Measurements from ENCODE around the gene GPSM3. TPM values are rescaled to one million over a fixed set of nuclear protein-coding genes. Genes with fewer than 3 reads are reported as not detected.

GPSM3 gene
- polyA plus RNA-seq, 1 donor (not counting 4 experiments of a cell fraction or from before 2014, with no cell fraction given) = 3.6 TPM

DNA sequence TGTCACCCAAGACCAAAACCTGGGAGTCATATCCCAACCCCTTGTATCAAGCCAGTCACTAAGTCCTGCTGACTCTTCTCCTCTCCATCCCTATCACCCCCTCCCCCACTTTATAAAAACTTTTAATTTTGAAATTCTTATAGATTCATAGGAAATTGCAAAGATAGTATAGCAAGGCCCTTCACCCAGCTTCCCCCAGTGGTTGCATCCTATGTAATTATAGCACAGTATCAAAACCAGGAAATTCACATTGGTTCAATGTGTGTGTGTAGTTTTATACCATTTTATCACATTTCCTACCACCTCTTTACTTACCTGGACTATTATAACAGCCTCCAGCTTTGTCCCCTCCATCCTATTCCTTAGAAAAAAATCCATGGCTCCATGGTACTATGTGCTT lies 34.4 kb downstream of the GPSM3 start:
- Histone ChIP-seq H3K9me3 (ENCODE audit: control insufficient read depth, low read depth, low read length) (no peaks in the 10 kb centered on the region), H3K9ac (ENCODE audit: control insufficient read depth, extremely low read depth, insufficient read depth, low read length) (no peak overlapping the region), H3K4me1 (ENCODE audit: control insufficient read depth, extremely low read depth, insufficient read depth, low read length) (peaks cover 11% of the 10 kb centered on the region), H3K9me1 (ENCODE audit: control insufficient read depth, extremely low read depth, insufficient read depth, low read length) (no peaks in the 10 kb centered on the region), H3K27ac (ENCODE audit: control insufficient read depth, insufficient read depth, low read length) (no peak overlapping the region), H3K4me3 (ENCODE audit: control insufficient read depth in 2 of 3, extremely low read depth in 1 of 3, insufficient read depth in 2 of 3, low read depth in 1 of 3, low read length in 3 of 3) (no peak overlapping the region), H3K36me3 (ENCODE audit: control insufficient read depth in 2 of 2, extremely low read depth in 1 of 2, insufficient read depth in 2 of 2, low read length in 2 of 2) (peaks cover 7 to 15% of the 10 kb centered on the region in 2 experiments), H2AFZ (ENCODE audit: control insufficient read depth, low read length) (no peak overlapping the region), H3K27me3 (ENCODE audit: control insufficient read depth, extremely low read depth, insufficient read depth, low read length) (no peaks in the 10 kb centered on the region), H3K79me2 (ENCODE audit: control insufficient read depth, insufficient read depth, low read length) (peaks cover 2% of the 10 kb centered on the region), H4K20me1 (ENCODE audit: control insufficient read depth, extremely low read depth, insufficient read depth, low read length) (no peaks in the 10 kb centered on the region), H3K4me2 (ENCODE audit: control insufficient read depth, extremely low read depth, insufficient read depth, low read depth, low read length) (no peak overlapping the region)
- TF ChIP-seq, protein P1, sequence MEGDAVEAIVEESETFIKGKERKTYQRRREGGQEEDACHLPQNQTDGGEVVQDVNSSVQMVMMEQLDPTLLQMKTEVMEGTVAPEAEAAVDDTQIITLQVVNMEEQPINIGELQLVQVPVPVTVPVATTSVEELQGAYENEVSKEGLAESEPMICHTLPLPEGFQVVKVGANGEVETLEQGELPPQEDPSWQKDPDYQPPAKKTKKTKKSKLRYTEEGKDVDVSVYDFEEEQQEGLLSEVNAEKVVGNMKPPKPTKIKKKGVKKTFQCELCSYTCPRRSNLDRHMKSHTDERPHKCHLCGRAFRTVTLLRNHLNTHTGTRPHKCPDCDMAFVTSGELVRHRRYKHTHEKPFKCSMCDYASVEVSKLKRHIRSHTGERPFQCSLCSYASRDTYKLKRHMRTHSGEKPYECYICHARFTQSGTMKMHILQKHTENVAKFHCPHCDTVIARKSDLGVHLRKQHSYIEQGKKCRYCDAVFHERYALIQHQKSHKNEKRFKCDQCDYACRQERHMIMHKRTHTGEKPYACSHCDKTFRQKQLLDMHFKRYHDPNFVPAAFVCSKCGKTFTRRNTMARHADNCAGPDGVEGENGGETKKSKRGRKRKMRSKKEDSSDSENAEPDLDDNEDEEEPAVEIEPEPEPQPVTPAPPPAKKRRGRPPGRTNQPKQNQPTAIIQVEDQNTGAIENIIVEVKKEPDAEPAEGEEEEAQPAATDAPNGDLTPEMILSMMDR (optimal IDR thresholded peaks at IDR 0.05 in 1 of 3, IDR thresholded peaks at IDR 0.05 in 1 of 3, conservative IDR thresholded peaks at IDR 0.05 in 1 of 3; ENCODE audit: extremely low read depth in 1 of 3, insufficient read depth in 2 of 3, low read length in 3 of 3) = no peak
- TF ChIP-seq EZH2 (IDR thresholded peaks at IDR 0.05; ENCODE audit: low read length) = no peak
- DNase-seq (ENCODE audit: low read depth, low spot score) = no peak
- no peak for FAIRE-seq
- dilution Hi-C loops (cut with MboI; ENCODE audit: extremely low pct_ligation_motif_present, low sequenced_read_pairs) = no loop called here

DNA sequence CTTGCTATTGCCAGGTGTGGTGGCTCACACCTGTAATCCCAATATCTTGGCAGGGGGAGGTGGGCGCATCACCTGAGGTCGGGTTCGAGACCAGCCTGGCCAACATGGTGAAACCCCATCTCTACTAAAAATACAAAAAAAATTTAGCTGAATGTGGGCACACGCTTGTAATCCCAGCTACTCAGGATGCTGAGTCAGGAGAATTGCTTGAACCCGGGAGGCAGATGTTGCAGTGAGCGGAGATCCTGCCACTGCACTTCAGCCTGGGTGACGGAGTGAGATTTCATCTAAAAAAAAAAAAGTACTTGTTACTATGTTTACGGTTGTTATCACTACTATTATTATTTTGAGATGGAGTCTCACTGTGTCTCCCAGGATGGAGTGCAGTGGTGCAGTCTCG lies 35.6 kb downstream of the GPSM3 start:
- dilution Hi-C loops (cut with MboI; ENCODE audit: extremely low pct_ligation_motif_present, low sequenced_read_pairs) = no loop called here
- H3K9me1 ChIP-seq (ENCODE audit: control insufficient read depth, extremely low read depth, insufficient read depth, low read length) = no peaks in the 10 kb centered on the region
- no peak overlapping the region for H2AFZ ChIP-seq (ENCODE audit: control insufficient read depth, low read length)
- H4K20me1 ChIP-seq (ENCODE audit: control insufficient read depth, extremely low read depth, insufficient read depth, low read length) = no peaks in the 10 kb centered on the region
- peaks cover 3 to 15% of the 10 kb centered on the region in 2 experiments for H3K36me3 ChIP-seq (ENCODE audit: control insufficient read depth in 2 of 2, extremely low read depth in 1 of 2, insufficient read depth in 2 of 2, low read length in 2 of 2)
- no peak overlapping the region for H3K9ac ChIP-seq (ENCODE audit: control insufficient read depth, extremely low read depth, insufficient read depth, low read length)
- H3K4me3 ChIP-seq (ENCODE audit: control insufficient read depth in 2 of 3, extremely low read depth in 1 of 3, insufficient read depth in 2 of 3, low read depth in 1 of 3, low read length in 3 of 3) = no peak overlapping the region
- peaks cover 20% of the 10 kb centered on the region for H3K4me1 ChIP-seq (ENCODE audit: control insufficient read depth, extremely low read depth, insufficient read depth, low read length)
- FAIRE-seq = no peak
- H3K4me2 ChIP-seq (ENCODE audit: control insufficient read depth, extremely low read depth, insufficient read depth, low read depth, low read length) = no peak overlapping the region
- H3K27ac ChIP-seq (ENCODE audit: control insufficient read depth, insufficient read depth, low read length) = no peak overlapping the region
- TF ChIP-seq EZH2 (IDR thresholded peaks at IDR 0.05; ENCODE audit: low read length) = no peak
- TF ChIP-seq, protein P1 (optimal IDR thresholded peaks at IDR 0.05 in 1 of 3, IDR thresholded peaks at IDR 0.05 in 1 of 3, conservative IDR thresholded peaks at IDR 0.05 in 1 of 3; ENCODE audit: extremely low read depth in 1 of 3, insufficient read depth in 2 of 3, low read length in 3 of 3) = no peak
- H3K79me2 ChIP-seq (ENCODE audit: control insufficient read depth, insufficient read depth, low read length) = peaks cover 2% of the 10 kb centered on the region
- no peaks in the 10 kb centered on the region for H3K9me3 ChIP-seq (ENCODE audit: control insufficient read depth, low read depth, low read length)
- DNase-seq (ENCODE audit: low read depth, low spot score) = no peak
- H3K27me3 ChIP-seq (ENCODE audit: control insufficient read depth, extremely low read depth, insufficient read depth, low read length) = no peaks in the 10 kb centered on the region
